HG03175 (cell line): ENCODE data around the gene PAK5.

Source experiments
- ATAC-seq: cut with Tn5 transposase; IDR thresholded peaks from one replicate; pipeline ENCODE4 v1.9.1; 2021; ENCODE audit warnings: mild to moderate bottlenecking, moderate library complexity; ENCODE audit not compliant: unreplicated experiment

PAK5 gene

DNA sequence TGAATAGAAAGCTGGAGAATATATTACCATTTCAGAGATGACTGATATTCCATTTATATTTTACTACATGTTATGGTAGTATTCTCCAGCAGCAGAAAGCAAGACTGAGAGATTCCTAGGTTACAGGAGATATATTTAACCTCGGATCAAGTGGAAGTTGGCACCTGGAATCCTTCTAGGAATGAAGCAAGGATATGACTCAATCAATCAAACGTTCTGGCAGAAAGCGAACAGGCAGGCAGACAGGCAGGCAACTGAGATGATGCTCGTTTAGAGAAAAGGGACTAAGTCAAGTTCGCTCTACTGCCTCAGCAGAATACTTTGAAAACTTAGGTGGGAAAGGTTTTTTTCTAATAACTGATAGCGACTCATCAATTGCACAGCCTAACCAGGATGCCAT lies 46.2 kb downstream of the PAK5 start:
- ATAC-seq = no peak

DNA sequence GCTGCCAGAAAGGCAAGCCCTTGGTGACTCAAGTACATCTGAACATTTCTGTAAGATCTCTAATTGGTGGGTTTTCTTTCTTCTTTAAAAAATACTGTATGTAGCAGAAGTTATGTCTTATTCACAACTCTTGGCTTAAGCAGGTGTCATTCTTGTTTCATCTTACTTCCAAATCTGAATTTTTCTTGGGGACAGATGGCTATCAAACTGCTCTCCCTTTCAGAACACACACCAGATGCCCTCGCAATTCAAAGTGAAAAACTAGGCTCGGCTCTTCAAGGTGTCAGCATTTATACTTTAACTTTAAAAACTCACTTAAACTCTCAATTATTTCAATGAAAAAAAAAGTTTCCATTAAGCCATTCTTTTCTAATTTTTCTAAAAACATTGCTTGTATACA lies 49.7 kb downstream of the PAK5 start:
- ATAC-seq = no peak

DNA sequence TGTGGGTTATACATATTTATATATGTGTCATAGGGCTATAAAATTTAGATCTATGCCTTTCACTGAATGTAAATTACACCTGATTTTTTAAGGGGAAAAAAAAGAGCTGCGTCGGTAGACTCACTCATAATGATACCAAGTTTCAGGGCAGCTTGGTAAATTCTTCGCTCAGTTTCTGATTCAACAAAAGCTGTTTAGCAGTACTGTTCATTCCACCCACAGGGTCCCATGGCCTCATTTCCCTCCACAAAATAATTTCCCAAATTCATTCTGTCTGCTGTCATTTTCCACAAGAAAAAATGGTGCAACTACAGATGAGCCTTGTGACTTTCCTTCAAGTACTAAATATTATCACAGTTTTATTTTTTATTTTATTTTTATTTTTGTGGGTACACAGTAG lies 63.7 kb downstream of the PAK5 start:
- no peak for ATAC-seq

DNA sequence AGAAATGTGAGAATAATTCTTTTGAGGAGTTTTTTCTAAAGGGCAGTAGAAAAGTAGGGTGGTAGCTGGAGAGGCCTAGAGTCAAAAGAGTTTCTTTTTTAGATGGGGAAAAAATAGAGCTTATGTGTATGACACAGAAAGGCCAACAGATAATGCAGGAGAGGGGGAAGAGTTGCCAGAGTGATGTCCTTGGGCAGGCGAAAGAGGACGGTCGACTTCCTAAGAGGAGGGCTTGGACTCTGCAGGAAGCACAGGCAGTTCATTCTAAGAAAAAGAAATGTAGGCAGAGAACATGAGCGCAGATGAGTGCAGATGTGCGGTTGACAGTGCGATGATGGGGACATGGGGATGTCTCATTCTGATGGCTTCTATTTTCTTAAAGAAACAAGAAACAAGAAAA lies 68.9 kb downstream of the PAK5 start:
- ATAC-seq = no peak

DNA sequence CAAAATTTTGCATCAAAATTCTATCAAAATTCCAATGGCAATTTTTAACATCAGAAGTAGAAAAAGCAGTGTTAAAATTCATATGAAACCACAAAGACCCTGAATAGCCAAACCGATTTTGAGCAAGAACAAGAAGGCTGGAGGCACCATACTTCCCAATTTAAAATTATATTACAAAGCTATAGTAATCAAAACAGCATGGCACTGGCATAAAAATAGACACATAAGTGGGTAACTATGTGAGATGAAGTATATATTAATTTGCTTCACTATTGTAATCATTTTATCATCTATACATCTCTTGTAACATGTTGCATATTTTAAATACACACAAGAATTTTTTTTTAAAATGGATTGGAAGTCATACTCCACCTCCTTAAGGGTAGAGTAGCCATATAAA lies 77.4 kb downstream of the PAK5 start:
- no peak for ATAC-seq

DNA sequence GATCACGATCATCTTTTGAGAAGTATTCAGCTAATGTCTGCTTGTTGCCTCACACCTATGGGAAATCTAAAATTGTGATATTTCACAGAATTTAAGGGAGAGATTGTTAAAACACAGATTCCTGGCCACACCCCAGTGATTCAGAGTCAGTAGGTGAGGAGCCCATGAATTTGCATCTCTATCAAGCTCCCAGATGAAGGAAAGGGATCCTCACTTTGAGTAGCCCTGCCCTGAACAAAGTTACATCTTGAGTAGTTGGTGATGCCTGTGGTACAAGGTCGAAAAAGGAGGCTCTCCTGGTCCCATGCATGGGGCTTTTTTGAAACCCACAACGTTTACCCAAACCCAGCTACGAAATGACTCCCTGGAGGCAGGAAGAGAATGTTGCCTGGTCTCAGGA lies 79.5 kb downstream of the PAK5 start:
- ATAC-seq = no peak

DNA sequence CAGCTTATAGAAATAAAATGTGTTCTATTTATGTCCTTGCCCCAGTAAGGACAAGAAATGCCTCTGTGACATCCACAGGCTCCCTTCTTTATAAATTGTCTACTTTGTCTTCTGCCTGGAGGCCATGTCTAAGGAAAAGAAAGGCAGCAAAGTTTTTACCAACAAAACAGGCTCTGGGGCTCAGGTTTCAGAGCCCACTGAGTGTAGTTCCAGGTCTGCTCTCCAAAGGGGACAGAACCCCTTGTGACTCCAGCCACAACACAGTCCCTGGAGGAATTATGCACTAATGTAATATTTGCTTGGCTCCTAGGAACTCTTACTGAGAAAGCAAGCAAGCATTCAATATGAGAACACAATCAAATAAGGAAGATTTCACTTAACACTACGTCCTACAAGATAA lies 80.1 kb downstream of the PAK5 start:
- no peak for ATAC-seq

DNA sequence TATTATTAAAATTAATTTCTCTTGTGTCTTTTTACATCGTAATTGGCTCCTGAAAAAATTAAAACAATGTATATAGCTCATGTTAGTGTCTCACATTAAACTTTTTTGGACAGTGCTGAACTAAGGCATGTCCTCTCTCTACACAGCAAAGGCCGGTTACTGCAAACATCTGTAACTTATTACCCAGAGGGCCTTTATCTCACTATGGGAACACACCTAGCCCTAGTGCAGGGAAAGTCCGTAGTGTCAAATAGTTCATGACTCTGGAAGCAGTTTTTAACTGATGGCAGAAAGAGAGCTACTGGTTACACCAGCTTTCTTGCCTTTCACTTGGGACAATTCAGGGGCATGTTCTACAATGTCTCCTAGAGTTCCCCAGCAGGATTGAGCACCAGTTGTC lies 82.2 kb downstream of the PAK5 start:
- no peak for ATAC-seq

DNA sequence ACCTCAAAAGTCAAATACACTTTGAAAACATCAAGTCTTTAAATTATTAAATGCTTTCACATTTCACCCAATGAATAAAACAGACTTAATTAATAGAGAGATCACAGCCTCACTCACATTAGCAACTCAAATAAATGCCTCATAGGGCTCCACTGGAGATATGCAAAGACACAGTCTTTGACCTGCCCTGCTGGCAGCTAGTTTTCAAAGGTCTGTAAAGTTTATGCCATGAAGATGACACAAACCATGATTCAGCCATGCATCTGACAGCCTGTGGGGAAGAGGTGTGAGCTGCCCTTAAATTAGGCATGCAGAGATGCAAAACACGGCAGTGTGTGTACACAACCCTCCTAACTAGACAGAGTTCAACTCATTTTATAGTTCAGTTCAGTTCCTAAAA lies 83.6 kb downstream of the PAK5 start:
- no peak for ATAC-seq

DNA sequence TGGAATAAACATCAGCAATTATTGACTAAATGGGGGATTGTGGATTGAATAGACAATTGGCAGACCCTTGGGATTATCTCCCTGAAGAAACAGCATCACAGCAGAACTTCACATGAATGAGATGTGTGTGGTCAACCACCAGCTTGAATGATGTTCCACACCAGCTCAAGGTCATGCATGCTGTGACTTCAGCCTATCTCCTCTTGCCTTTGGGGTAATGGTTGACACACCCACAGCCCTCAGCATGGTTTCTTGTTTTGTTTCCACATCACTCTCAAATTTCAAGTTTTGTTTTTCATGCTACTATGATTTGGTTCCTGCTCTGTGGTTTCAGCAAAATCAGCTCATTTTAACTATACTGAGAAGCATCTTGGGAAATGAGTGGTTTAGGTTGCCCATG lies 94.3 kb downstream of the PAK5 start:
- no peak for ATAC-seq

DNA sequence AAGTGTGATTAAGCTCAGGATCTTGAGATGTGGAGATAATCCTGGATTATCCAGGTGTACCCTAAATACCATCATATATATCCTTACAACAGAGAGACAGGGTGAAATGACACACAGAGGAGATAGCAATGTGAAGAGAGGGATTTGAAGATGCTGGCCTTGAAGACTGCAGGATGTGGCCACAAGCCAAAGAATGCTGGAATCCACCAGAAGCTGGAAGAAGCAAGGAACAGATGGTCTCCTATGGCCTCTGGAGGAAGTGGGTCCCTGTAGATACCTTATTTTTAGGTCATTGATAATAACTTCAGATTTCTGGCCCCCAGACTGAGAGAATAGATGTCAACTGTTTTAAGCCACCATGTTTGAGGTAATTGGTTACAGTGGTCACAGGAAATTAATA lies 95.0 kb downstream of the PAK5 start:
- ATAC-seq = no peak

DNA sequence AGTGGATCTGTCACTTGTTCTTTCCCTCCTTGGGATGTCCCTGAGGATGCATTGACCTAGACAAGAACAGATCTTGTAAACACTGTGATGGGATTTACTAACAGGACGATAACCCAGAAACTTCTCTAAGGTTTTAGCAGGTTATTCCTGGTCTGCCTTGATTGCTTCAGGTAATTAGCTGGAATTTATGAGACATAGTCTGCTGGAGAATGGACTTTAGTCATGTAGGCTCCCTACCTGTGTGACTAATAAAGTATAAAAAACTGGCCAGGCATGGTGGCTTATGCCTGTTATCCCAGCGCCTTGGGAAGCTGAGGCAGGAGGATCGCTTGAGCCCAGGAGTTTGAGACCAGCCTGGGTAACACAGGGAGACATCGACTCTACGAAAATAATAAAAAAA lies 96.1 kb downstream of the PAK5 start:
- ATAC-seq = no peak

DNA sequence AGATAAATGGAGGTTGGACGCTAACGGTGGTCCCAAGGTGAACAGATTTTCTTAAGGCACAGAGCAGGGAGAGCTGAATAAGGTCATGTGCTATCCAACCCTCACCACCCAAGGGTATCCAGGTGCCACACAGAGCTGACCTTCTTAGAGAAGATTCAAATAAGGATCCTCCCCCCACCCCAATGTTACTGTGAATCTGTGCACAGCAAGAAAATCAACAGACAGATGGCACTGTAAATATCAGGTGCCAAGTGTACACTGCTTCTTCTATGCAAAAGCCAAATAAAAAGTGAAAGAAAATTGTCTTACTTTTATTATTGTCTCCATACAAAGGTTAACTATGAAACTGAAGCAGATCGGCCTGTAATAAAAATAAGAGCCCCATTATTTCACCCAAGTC lies 96.9 kb downstream of the PAK5 start:
- ATAC-seq = no peak

DNA sequence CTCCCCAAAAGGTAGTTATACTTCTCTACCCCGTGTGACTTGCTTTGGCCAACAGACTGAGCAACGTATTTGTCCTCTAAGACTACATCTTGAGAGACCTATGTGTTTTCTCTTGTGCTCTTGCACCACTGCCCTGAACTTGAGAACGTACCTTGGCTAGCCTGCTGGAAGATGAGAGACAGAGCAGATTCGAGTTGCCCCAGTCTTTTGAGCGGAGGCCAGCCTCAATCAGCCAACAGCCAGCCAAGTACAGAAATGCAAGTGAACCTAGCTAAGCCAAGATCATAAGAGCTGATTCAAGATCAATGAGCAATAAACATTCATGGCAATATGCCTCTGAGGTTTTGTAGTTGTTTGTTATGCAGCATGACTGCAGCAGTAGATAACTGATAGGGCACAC lies 98.4 kb downstream of the PAK5 start:
- ATAC-seq = no peak

DNA sequence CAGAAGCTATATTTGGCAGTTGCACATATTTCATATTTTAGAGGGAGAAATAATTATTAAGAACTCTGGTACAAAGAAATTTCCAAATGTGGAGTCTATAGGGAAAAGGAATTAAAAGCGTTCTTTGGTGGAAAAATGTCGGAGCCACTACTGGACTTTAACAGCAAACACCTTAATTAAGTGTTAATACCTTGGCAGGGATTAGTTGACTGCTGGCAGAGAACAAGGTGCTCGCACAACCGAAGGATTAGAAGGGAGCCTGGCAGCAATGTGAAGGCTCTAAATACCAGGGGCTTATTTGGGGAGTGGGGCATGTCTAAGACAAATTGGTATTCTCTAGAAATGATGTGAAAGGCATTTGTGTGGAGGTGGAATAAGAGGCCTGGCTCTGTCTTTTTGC lies 98.9 kb downstream of the PAK5 start:
- ATAC-seq = no peak

DNA sequence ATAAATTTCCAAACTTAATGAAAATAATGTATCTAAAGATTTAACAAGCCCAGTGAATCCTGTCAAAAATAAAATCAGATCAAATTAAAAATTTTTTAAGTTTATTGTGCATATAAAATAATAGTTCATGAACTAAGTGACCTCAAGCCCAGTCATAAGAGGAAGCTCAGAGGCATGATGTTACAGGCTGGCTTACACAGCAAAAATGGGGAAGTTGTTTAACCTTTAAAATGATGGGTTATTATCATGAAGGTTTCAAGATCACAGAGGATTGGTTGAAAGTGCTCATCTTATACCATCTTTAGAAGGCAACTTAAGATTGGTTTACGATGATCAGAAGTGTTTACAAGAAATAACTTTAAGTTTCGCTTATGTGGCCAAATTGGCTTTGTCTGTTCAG lies 102.5 kb downstream of the PAK5 start:
- no peak for ATAC-seq

DNA sequence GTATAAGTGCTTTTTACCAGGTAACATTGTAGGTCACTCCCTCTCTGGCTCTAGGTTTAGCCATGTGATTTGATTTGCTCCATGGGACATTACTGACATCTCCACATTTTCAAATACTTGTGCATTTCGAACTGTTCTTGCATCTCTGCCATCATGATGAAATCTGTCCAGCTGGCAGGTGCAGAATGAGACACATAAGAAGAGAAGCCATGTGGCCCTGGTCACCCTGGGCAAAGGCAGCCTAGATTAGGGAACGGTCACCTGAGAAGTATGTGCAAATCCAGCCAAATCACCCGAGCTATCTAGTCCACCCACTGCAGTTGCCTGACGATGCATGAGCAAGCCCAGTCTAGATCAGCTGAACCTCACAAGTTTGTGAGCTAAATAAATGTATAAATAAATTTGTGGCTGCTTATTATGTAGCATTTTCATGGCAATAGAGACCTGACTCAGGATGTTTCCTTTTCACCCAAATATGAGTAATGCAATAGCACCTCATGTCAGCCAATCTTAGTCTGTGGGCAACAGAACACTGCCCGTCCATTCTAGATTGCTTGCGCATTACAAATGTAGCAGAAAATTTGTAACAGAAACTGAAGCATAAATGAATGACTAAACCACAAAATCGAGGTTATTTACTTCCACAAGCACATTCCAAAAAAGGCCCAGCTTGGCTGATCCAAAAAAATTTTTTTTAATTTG lies 115.2 kb downstream of the PAK5 start:
- no peak for ATAC-seq

DNA sequence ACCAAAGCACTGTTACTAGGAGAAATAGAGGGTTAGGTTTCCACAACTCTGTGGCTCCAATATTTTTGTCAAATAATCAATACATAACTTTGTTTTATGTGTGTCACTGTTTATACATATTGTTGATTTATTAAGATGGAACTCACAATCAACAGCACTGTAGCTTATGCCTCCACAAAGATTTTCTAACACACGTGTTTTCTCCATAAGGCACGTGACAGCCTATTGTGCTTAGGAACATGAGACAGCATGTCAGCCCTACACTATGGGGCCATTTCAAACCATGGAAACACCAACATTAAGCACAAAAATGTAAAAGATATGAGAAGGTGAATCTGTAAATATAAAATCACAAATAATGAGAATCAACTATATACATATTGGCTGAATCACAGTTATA lies 127.0 kb downstream of the PAK5 start:
- no peak for ATAC-seq

DNA sequence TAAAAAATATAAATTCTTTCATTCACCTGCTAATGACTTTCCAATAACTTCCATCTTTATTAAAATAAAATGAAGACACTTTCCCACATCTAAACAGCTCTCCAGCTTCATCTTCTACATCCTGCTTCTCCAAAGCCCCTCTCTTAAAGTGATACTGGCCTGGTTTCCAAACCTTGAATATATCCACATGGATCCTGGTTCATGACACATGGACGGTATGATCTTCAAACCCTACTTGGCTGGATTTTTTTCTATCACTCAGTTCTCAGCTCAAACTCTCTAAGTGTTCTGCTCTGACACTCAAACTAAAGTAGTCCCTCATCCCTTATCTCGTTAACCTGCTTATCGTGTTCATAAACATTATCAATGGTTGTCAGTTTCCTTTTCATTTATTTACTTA lies 128.2 kb downstream of the PAK5 start:
- ATAC-seq = no peak

DNA sequence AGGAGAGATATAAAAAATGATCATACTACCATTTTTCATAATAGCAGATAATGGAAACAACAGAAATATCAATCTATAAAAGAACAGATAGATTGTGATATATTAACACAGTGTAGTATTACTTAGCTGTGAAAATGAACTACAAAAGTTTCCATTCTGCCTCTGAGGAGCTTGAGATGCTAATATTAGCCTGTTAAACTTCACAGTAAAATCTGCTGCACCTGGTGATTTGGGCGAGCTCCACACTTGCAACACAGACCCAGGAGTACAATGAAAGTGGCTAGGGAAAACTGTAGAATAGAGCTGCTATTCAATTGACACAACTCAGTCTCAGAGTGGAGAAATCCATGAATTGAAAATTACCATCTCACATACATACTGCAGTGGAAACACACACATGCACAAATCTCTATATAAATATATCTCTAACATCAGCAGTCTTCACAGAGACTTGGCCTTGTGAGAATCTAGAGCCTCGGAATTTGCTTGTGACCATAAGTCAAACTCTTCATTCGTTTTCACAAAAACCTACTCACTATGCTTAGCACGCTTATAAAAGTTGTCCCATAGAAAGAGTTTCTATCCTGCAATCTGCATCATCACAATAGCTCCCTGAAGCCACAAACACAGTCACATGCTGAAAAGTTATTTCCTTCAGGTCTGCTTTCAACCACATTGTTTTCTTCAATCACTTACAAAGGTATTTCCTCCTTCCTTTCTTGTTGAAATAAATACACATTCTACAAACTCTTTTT lies 133.0 kb downstream of the PAK5 start:
- ATAC-seq = no peak

DNA sequence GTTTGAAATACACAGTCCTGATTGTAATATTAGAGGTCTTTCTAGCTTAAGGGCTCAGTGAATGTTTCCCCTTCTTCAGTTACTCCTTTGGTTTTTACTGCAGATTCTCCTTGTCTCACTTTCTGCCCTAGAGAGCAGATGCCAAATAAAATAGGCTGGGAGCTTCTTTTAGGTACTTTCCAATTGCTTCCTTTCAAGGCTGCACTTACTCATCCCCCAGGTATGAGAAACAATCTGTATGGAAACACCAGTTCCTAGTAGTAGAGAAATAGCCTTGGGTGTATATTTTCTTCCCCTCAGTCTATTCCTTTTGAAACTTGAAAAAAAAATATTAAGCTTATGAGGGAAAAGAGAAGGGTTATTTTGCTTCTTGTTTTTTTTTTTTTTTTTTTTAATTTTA lies 139.7 kb downstream of the PAK5 start:
- ATAC-seq = no peak

DNA sequence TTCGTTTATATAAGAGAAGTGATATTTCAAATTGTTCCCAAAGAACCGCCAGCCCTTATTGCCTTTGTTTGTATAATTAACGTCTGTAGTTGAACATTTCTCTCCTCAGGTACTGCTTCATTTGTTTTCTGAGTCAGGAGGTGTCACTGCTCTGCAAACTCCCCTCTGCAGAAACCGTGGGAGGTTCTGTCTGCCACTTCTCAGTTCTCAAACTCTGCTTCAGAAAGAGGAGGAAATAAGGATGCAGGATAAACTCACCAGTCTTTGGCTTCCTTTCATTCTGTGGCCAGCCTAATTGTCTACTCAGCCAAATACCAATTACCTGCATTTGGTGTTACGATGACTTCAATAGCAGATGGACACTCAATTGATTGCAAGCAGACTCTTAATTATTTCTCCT lies 149.8 kb downstream of the PAK5 start:
- no peak for ATAC-seq

DNA sequence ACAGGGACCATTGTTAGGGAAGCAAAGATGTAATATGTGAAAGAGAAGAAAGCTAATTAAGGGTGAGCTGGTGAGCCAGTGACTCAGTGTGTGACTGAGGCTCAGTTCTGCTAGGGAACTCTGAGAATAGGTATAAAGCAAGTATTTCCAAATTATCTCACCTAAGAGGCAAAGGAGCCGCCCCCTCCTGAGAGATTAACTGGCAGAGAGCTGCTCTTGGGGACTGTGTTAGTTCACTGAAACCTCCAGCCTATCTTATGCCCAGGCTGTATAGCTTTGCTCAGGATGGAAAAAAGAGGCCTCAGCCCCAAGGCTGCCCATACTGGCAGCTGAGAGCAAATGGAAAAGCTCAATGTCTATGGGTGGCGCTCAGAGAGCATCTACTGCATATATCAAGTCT lies 152.0 kb downstream of the PAK5 start:
- ATAC-seq = no peak
